Calu3 (cell line): ENCODE data around the gene FBXL12. TPM values are rescaled to one million over a fixed set of nuclear protein-coding genes. Genes with fewer than 3 reads are reported as not detected.
A peak's percentile ranks its signal among the peaks of the same experiment; 100 is the strongest.
"Not testable (repeated sequence)": the region's sequence is repeated elsewhere in the genome, so short reads cannot be mapped to it uniquely, and the experiment has no call there.

Experiments
- BruUV-seq: library from RNA; stranded (reverse); fragments of 400-500 nt; replicated peaks from 2 replicates; lab custom pipeline; 2021; lab: Mats Ljungman, UMichigan
- CTCF ChIA-PET: fragments of 300-600 bp; sonication (Branson Sonifier 250); formaldehyde crosslinking; loops from one replicate; lab custom pipeline; 2022; ENCODE audit warnings: antibody characterized with exemption; lab: Charles Lee
- DNase-seq: peaks from one replicate; pipeline ENCODE4 v3.0.0; 2022
- H3K27ac Mint-ChIP-seq: one replicate; pipeline ENCODE4 v1.8.0; 2022; ENCODE audit warnings: mixed read lengths; ENCODE audit not compliant: unreplicated experiment
- H3K27me3 Mint-ChIP-seq: one replicate; pipeline ENCODE4 v1.8.0; 2022; ENCODE audit warnings: mixed read lengths; ENCODE audit not compliant: unreplicated experiment
- H3K36me3 Mint-ChIP-seq: one replicate; pipeline ENCODE4 v1.8.0; 2022; ENCODE audit warnings: mild to moderate bottlenecking, moderate library complexity, mixed read lengths; ENCODE audit not compliant: insufficient read depth, unreplicated experiment
- H3K4me1 Mint-ChIP-seq: one replicate; pipeline ENCODE4 v1.8.0; 2022; ENCODE audit warnings: mild to moderate bottlenecking, low read depth, mixed read lengths; ENCODE audit not compliant: unreplicated experiment
- H3K4me3 Mint-ChIP-seq: one replicate; pipeline ENCODE4 v1.8.0; 2022; ENCODE audit warnings: mild to moderate bottlenecking, low read depth, moderate library complexity, mixed read lengths; ENCODE audit not compliant: unreplicated experiment
- H3K9me3 Mint-ChIP-seq: one replicate; pipeline ENCODE4 v1.8.0; 2022; ENCODE audit warnings: low read depth, mixed read lengths; ENCODE audit not compliant: unreplicated experiment
- CTCF ChIP-seq: fragments of 200-600 bp; IDR thresholded peaks from one replicate; pipeline ENCODE4 v1.8.0; 2022; ENCODE audit warnings: antibody characterized with exemption; ENCODE audit not compliant: unreplicated experiment
- intact Hi-C: fragments of 100-400 bp; cut with micrococcal nuclease; formaldehyde crosslinking; loops from one replicate; pipeline ENCODE4 v1.10.0; 2022; ENCODE audit not compliant: unreplicated experiment
- total RNA-seq: library from RNA; stranded (reverse); gene quantifications from 2 replicates; pipeline ENCODE4 v1.2.3, GENCODE V29; 2022

FBXL12 gene
- total RNA-seq, 1 experiment from 2014 or later: 20.7 TPM

- intact Hi-C loops: no loop called here
- CTCF ChIA-PET: no interaction called here
- Mint-ChIP-seq H3K27ac (no peak overlapping the region), H3K4me3 (peak overlapping the region; percentile 39), H3K4me1 (peaks cover 8% of the 10 kb centered on the region), H3K9me3 (no peaks in the 10 kb centered on the region), H3K27me3 (no peaks in the 10 kb centered on the region), H3K36me3 (peaks cover 18% of the 10 kb centered on the region)
- DNase-seq: no peak
- no peak for TF ChIP-seq CTCF
- no TSS peak for BruUV-seq
These were observed 25.7 kb downstream of the FBXL12 start for GRCh38 chr19:9793071-9793591.

- H3K27ac Mint-ChIP-seq: no peak overlapping the region
- DNase-seq: peak; percentile 61
- no TSS peak for BruUV-seq
- H3K9me3 Mint-ChIP-seq: no peaks in the 10 kb centered on the region
- peak overlapping the region; percentile 66 for H3K4me3 Mint-ChIP-seq
- peaks cover 18% of the 10 kb centered on the region for H3K36me3 Mint-ChIP-seq
- CTCF ChIA-PET: no interaction called here
- intact Hi-C loops: no loop called here
- H3K27me3 Mint-ChIP-seq: no peaks in the 10 kb centered on the region
- no peak for TF ChIP-seq CTCF
- peaks cover 8% of the 10 kb centered on the region for H3K4me1 Mint-ChIP-seq
These were observed 26.4 kb downstream of the FBXL12 start for GRCh38 chr19:9792206-9793070.

GRCh38 chr19:9791552-9792205 lies 27.2 kb downstream of the FBXL12 start:
- no peak for TF ChIP-seq CTCF
- H3K9me3 Mint-ChIP-seq: no peaks in the 10 kb centered on the region
- peaks cover 6% of the 10 kb centered on the region for H3K4me1 Mint-ChIP-seq
- H3K4me3 Mint-ChIP-seq: peak overlapping the region; percentile 66
- DNase-seq: peak; percentile 84
- intact Hi-C loops: no loop called here
- H3K27ac Mint-ChIP-seq: no peak overlapping the region
- no TSS peak for BruUV-seq
- peaks cover 18% of the 10 kb centered on the region for H3K36me3 Mint-ChIP-seq
- CTCF ChIA-PET: no interaction called here
- no peaks in the 10 kb centered on the region for H3K27me3 Mint-ChIP-seq

GRCh38 chr19:9791073-9791367 lies 27.9 kb downstream of the FBXL12 start:
- DNase-seq, H3K4me1 Mint-ChIP-seq, H3K27ac Mint-ChIP-seq, BruUV-seq, H3K27me3 Mint-ChIP-seq, intact Hi-C loops, H3K9me3 Mint-ChIP-seq: not testable (repeated sequence)
- H3K36me3 Mint-ChIP-seq: peaks cover 24% of the 10 kb centered on the region
- H3K4me3 Mint-ChIP-seq: peak overlapping the region; percentile 66
- CTCF ChIA-PET: interaction anchor here (0.6 kb wide), 1 partner anchor 166 kb away, joined by 3 read pairs; no protein-coding TSS in a partner anchor

GRCh38 chr19:9789579-9789978 lies 29.3 kb downstream of the FBXL12 start:
- H3K27me3 Mint-ChIP-seq, intact Hi-C loops, BruUV-seq, H3K4me1 Mint-ChIP-seq, DNase-seq, H3K27ac Mint-ChIP-seq, CTCF ChIA-PET, H3K9me3 Mint-ChIP-seq, H3K4me3 Mint-ChIP-seq: not testable (repeated sequence)
- peaks cover 38% of the 10 kb centered on the region for H3K36me3 Mint-ChIP-seq
